Esophagus (tissue), 2 donors: Measurements from ENCODE around the gene EXOC6B. TPM values are rescaled to one million over a fixed set of nuclear protein-coding genes. Genes with fewer than 3 reads are reported as not detected.
A peak's percentile ranks its signal among the peaks of the same experiment; 100 is the strongest.

ENCODE experiments used
- H3K27ac ChIP-seq, 2 donors: one replicate each; pipeline ENCODE4 v1.5.1; 2013; ENCODE audit warnings: low read depth in 2 of 2, mild to moderate bottlenecking in 2 of 2, inconsistent platforms in 1 of 2, low read length in 1 of 2, moderate library complexity in 1 of 2
- H3K27me3 ChIP-seq, 2 donors: one replicate each; pipeline ENCODE4 v1.6.1; 2013; ENCODE audit warnings: low read length in 2 of 2, control low read depth in 1 of 2, mild to moderate bottlenecking in 1 of 2; ENCODE audit not compliant: insufficient read depth in 2 of 2, control insufficient read depth in 1 of 2
- H3K36me3 ChIP-seq, 2 donors: one replicate each; pipeline ENCODE4 v1.6.1; 2013; ENCODE audit warnings: low read length in 1 of 2; ENCODE audit not compliant: control insufficient read depth in 2 of 2, insufficient read depth in 2 of 2
- H3K4me1 ChIP-seq, 2 donors: one replicate each; pipeline ENCODE4 v1.6.1; 2013; ENCODE audit warnings: low read length in 1 of 2; ENCODE audit not compliant: control insufficient read depth in 2 of 2, insufficient read depth in 2 of 2
- H3K4me3 ChIP-seq, 2 donors: one replicate each; pipeline ENCODE4 v1.5.1; 2013; ENCODE audit warnings: low read length in 2 of 2, mild to moderate bottlenecking in 2 of 2, low read depth in 1 of 2, moderate library complexity in 1 of 2
- H3K9me3 ChIP-seq, 2 donors: one replicate each; pipeline ENCODE4 v1.6.1; 2013; ENCODE audit warnings: mild to moderate bottlenecking in 2 of 2, low read depth in 1 of 2, low read length in 1 of 2, moderate library complexity in 1 of 2; ENCODE audit not compliant: control insufficient read depth in 2 of 2, insufficient read depth in 1 of 2
- WGBS, 2 donors: extraction: QIAGEN DNeasy Blood & Tissue Kit; methylation state at CpG; one replicate each; pipeline ENCODE4 v1.1.7; 2013; 5-methylcytosine and 5-hydroxymethylcytosine counted together
- polyA plus RNA-seq, 2 donors: library from polyadenylated mRNA; stranded (reverse); fragments of 200-250 nt; gene quantifications; one replicate each; pipeline ENCODE4 v1.2.3, GENCODE V29; 2013
- donor health status: healthy with polysubstance abuse.
- donor health status: Bipolar disorder and iron deficiency.

The EXOC6B gene
- polyA plus RNA-seq, 2 donors, result 6.0 to 8.4 TPM

GRCh38 chr2:72833084-72833714 is 7.4 kb upstream of the EXOC6B start:
- Histone ChIP-seq H3K9me3 (no peaks in the 10 kb centered on the region), H3K4me1 (no peaks in the 10 kb centered on the region), H3K27me3 (no peaks in the 10 kb centered on the region), H3K4me3 (no peak overlapping the region), H3K27ac (no peak overlapping the region), H3K36me3 (no peaks in the 10 kb centered on the region)
- WGBS, 2 donors, result 73 to 75% methylated on average over 5 of the region's 5 CpGs

- Histone ChIP-seq H3K27me3 (no peaks in the 10 kb centered on the region), H3K27ac (no peak overlapping the region), H3K9me3 (no peaks in the 10 kb centered on the region), H3K4me3 (no peak overlapping the region), H3K36me3 (no peaks in the 10 kb centered on the region), H3K4me1 (no peaks in the 10 kb centered on the region)
- WGBS, 2 donors, result 81 to 83% methylated on average over 3 of the region's 3 CpGs
Measured at GRCh38 chr2:72830273-72830672, 4.4 kb upstream of the EXOC6B start.

GRCh38 chr2:72828840-72829507 is 3.1 kb upstream of the EXOC6B start:
- Histone ChIP-seq H3K27me3 (no peaks in the 10 kb centered on the region), H3K36me3 (no peaks in the 10 kb centered on the region), H3K4me1 (peaks cover 0 to 2% of the 10 kb centered on the region in 2 donors), H3K4me3 (no peak overlapping the region), H3K27ac (no peak overlapping the region), H3K9me3 (no peaks in the 10 kb centered on the region)
- 80 to 83% methylated on average over 6 of the region's 6 CpGs for WGBS, 2 donors

GRCh38 chr2:72827966-72828646 is 2.3 kb upstream of the EXOC6B start:
- Histone ChIP-seq H3K27ac (peak overlapping the region; percentile 73 to 75), H3K36me3 (no peaks in the 10 kb centered on the region), H3K27me3 (no peaks in the 10 kb centered on the region), H3K4me3 (no peak overlapping the region), H3K9me3 (no peaks in the 10 kb centered on the region), H3K4me1 (peaks cover 0 to 4% of the 10 kb centered on the region in 2 donors)
- 36 to 41% methylated on average over 5 of the region's 5 CpGs for WGBS, 2 donors

GRCh38 chr2:72827487-72827886 is 1.7 kb upstream of the EXOC6B start:
- peaks cover 0 to 4% of the 10 kb centered on the region in 2 donors for H3K4me1 ChIP-seq
- H3K4me3 ChIP-seq, result no peak overlapping the region
- 68 to 77% methylated on average over 1 of the region's 1 CpG for WGBS, 2 donors
- H3K9me3 ChIP-seq, result no peaks in the 10 kb centered on the region
- no peaks in the 10 kb centered on the region for H3K36me3 ChIP-seq
- H3K27ac ChIP-seq, result peak overlapping the region in 1 of 2 donors; percentile 19
- no peaks in the 10 kb centered on the region for H3K27me3 ChIP-seq

- Histone ChIP-seq H3K9me3 (no peaks in the 10 kb centered on the region), H3K36me3 (no peaks in the 10 kb centered on the region), H3K4me1 (peaks cover 0 to 4% of the 10 kb centered on the region in 2 donors), H3K27ac (no peak overlapping the region), H3K4me3 (peak overlapping the region; percentile 71 to 93), H3K27me3 (no peaks in the 10 kb centered on the region)
- 62 to 64% methylated on average over 10 of the region's 10 CpGs for WGBS, 2 donors
Measured at GRCh38 chr2:72826156-72826477, 284 bp upstream of the EXOC6B start.

- no peaks in the 10 kb centered on the region for H3K27me3 ChIP-seq
- H3K4me1 ChIP-seq, result peaks cover 0 to 4% of the 10 kb centered on the region in 2 donors
- H3K27ac ChIP-seq, result peak overlapping the region; percentile 0 to 36
- WGBS, 2 donors, result 54% methylated on average over 4 of the region's 4 CpGs
- no peaks in the 10 kb centered on the region for H3K9me3 ChIP-seq
- H3K4me3 ChIP-seq, result peak overlapping the region; percentile 2 to 71
- no peaks in the 10 kb centered on the region for H3K36me3 ChIP-seq
Measured at GRCh38 chr2:72824224-72824842, 1.5 kb downstream of the EXOC6B start.

- no peak overlapping the region for H3K4me3 ChIP-seq
- WGBS, 2 donors, result 53 to 54% methylated on average over 2 of the region's 2 CpGs
- H3K9me3 ChIP-seq, result no peaks in the 10 kb centered on the region
- no peaks in the 10 kb centered on the region for H3K36me3 ChIP-seq
- peaks cover 0 to 4% of the 10 kb centered on the region in 2 donors for H3K4me1 ChIP-seq
- H3K27ac ChIP-seq, result no peak overlapping the region
- H3K27me3 ChIP-seq, result no peaks in the 10 kb centered on the region
Measured at GRCh38 chr2:72822794-72823193, 3.0 kb downstream of the EXOC6B start.

- Histone ChIP-seq H3K4me1 (peaks cover 0 to 4% of the 10 kb centered on the region in 2 donors), H3K9me3 (no peaks in the 10 kb centered on the region), H3K4me3 (no peak overlapping the region), H3K36me3 (no peaks in the 10 kb centered on the region), H3K27me3 (no peaks in the 10 kb centered on the region), H3K27ac (no peak overlapping the region)
Measured at GRCh38 chr2:72821983-72822382, 3.9 kb downstream of the EXOC6B start.
